Suprapubic skin (tissue), 3 donors: ENCODE results near the gene TSKS.
A peak's percentile ranks its signal among the peaks of the same experiment; 100 is the strongest.

ENCODE experiments used
- CTCF ChIP-seq, 2 donors: fragments of 200-600 bp in 1 of 2; fragments of 450-650 bp in 1 of 2; sonication (generic) in 1 of 2; IDR thresholded peaks; one replicate each; pipeline ENCODE4 v1.5.1; 2016 to 2019; ENCODE audit warnings: antibody characterized with exemption in 2 of 2, mild to moderate bottlenecking in 1 of 2, moderate library complexity in 1 of 2
- POLR2AphosphoS5 ChIP-seq, 3 donors: sonication (generic); formaldehyde crosslinking; IDR thresholded peaks; one replicate each; pipeline ENCODE4 v1.6.1; 2017; ENCODE audit warnings: antibody characterized with exemption in 3 of 3

GRCh38 chr19:49766930-49767299, 3.8 kb upstream of the TSKS start, which contains the start of gene AP2A1:
- no peak for TF ChIP-seq CTCF (IDR thresholded peaks at IDR 0.05)
- peak in 1 of 3 donors; percentile 14 for TF ChIP-seq POLR2AphosphoS5 (IDR thresholded peaks at IDR 0.05)
